ENCODE results near the gene STXBP6. TPM values are rescaled to one million over a fixed set of nuclear protein-coding genes. Genes with fewer than 3 reads are reported as not detected.
"Not testable (repeated sequence)": the region's sequence is repeated elsewhere in the genome, so short reads cannot be mapped to it uniquely, and the experiment has no call there.

Gene STXBP6
- total RNA-seq, 1 donor = 5.1 TPM

GRCh38 chr14:24990773-24991172, 59.2 kb downstream of the STXBP6 start:
- DNase-seq (ENCODE audit: low read depth in 2 of 3, low spot score in 2 of 3) = no peak

GRCh38 chr14:24990050-24990449, 59.9 kb downstream of the STXBP6 start:
- DNase-seq (ENCODE audit: low read depth in 2 of 3, low spot score in 2 of 3) = no peak

GRCh38 chr14:24988760-24989159, 61.2 kb downstream of the STXBP6 start:
- DNase-seq (ENCODE audit: low read depth in 2 of 3, low spot score in 2 of 3) = no peak

- no peak for DNase-seq (ENCODE audit: low read depth in 2 of 3, low spot score in 2 of 3)
Observed at GRCh38 chr14:24986206-24986893, 63.6 kb downstream of the STXBP6 start.

GRCh38 chr14:24984846-24985589, 64.9 kb downstream of the STXBP6 start:
- peak in 2 of 3 donors; percentile 42 to 64 for DNase-seq (ENCODE audit: low read depth in 2 of 3, low spot score in 2 of 3)

- no peak for DNase-seq (ENCODE audit: low read depth in 2 of 3, low spot score in 2 of 3)
Observed at GRCh38 chr14:24982472-24983155, 67.3 kb downstream of the STXBP6 start.

GRCh38 chr14:24979725-24980239, 70.2 kb downstream of the STXBP6 start:
- DNase-seq (ENCODE audit: low read depth in 2 of 3, low spot score in 2 of 3) = no peak

- no peak for DNase-seq (ENCODE audit: low read depth in 2 of 3, low spot score in 2 of 3)
Observed at GRCh38 chr14:24978862-24979724, 70.9 kb downstream of the STXBP6 start.

- no peak for DNase-seq (ENCODE audit: low read depth in 2 of 3, low spot score in 2 of 3)
Observed at GRCh38 chr14:24976602-24977001, 73.3 kb downstream of the STXBP6 start.

- DNase-seq (ENCODE audit: low read depth in 2 of 3, low spot score in 2 of 3) = no peak
Observed at GRCh38 chr14:24975393-24975792, 74.6 kb downstream of the STXBP6 start.

GRCh38 chr14:24974591-24975374, 75.2 kb downstream of the STXBP6 start:
- DNase-seq (ENCODE audit: low read depth in 2 of 3, low spot score in 2 of 3) = no peak

GRCh38 chr14:24972844-24973243, 77.1 kb downstream of the STXBP6 start:
- DNase-seq (ENCODE audit: low read depth in 2 of 3, low spot score in 2 of 3) = no peak

GRCh38 chr14:24971255-24971654, 78.7 kb downstream of the STXBP6 start:
- DNase-seq (ENCODE audit: low read depth in 2 of 3, low spot score in 2 of 3) = no peak

GRCh38 chr14:24966579-24966964, 83.4 kb downstream of the STXBP6 start:
- DNase-seq (ENCODE audit: low read depth in 2 of 3, low spot score in 2 of 3) = no peak

- DNase-seq (ENCODE audit: low read depth in 2 of 3, low spot score in 2 of 3) = no peak
Observed at GRCh38 chr14:24965934-24966578, 83.9 kb downstream of the STXBP6 start.

GRCh38 chr14:24965578-24965933, 84.4 kb downstream of the STXBP6 start:
- DNase-seq (ENCODE audit: low read depth in 2 of 3, low spot score in 2 of 3) = no peak

GRCh38 chr14:24964591-24964990, 85.4 kb downstream of the STXBP6 start:
- DNase-seq (ENCODE audit: low read depth in 2 of 3, low spot score in 2 of 3) = no peak

GRCh38 chr14:24964048-24964447, 85.9 kb downstream of the STXBP6 start:
- DNase-seq (ENCODE audit: low read depth in 2 of 3, low spot score in 2 of 3) = no peak

- DNase-seq (ENCODE audit: low read depth in 2 of 3, low spot score in 2 of 3) = not testable (repeated sequence)
Observed at GRCh38 chr14:24962118-24962517, 87.8 kb downstream of the STXBP6 start.
